ENCODE data around the gene GPSM1. TPM values are rescaled to one million over a fixed set of nuclear protein-coding genes. Genes with fewer than 3 reads are reported as not detected.
A peak's percentile ranks its signal among the peaks of the same experiment; 100 is the strongest.

The GPSM1 gene
- total and polyA plus RNA-seq, 9 of the 15 experiments (the other 6 are each of a cell fraction or from before 2014, with no cell fraction given), result 0.04 to 14.2 (median 3.1) TPM

DNA sequence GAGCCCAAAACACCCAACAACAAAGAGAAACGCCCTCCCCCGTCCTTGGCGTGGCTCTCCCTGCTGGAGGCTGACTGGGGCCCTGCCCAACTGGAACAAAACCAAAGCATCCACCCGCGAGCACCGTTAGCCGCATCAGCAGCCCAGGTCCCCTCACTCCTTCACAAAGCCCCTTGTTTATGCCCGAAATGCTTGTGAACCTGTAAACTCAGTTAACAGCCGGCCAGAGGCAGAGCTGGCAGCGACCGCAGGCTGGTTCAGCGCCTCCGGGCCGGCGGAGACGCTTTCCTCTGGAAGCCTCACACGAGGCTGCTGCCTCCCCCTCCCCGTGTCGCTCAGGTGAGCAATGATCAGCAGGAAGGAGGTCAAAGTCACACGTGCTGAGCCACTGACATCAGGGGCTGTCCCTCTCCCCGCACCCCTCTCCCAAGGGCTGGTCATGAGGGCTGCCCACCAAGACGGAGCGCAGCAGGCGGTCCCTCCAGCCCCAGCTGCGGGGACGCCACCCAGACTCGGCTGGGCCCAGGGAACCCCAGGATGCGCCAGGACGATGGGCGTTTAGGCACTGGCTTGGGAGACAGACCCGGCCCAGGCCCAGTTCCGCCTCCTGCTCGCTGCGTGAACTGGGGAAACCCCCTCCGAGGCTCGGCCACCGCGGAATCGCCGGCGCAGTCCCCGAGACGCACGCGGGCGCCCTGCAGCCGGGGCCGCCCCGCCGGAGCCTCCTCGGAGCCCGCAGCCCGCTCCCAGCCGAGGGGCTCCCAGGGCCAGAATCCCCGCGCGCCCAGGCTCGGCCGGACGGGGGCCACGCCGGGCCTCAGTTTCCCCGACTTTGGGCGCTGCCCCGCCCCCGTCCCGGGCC, 72.1 kb downstream of the GPSM1 start (continued):
- TF ChIP-seq, protein P1, sequence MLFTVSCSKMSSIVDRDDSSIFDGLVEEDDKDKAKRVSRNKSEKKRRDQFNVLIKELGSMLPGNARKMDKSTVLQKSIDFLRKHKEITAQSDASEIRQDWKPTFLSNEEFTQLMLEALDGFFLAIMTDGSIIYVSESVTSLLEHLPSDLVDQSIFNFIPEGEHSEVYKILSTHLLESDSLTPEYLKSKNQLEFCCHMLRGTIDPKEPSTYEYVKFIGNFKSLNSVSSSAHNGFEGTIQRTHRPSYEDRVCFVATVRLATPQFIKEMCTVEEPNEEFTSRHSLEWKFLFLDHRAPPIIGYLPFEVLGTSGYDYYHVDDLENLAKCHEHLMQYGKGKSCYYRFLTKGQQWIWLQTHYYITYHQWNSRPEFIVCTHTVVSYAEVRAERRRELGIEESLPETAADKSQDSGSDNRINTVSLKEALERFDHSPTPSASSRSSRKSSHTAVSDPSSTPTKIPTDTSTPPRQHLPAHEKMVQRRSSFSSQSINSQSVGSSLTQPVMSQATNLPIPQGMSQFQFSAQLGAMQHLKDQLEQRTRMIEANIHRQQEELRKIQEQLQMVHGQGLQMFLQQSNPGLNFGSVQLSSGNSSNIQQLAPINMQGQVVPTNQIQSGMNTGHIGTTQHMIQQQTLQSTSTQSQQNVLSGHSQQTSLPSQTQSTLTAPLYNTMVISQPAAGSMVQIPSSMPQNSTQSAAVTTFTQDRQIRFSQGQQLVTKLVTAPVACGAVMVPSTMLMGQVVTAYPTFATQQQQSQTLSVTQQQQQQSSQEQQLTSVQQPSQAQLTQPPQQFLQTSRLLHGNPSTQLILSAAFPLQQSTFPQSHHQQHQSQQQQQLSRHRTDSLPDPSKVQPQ (CRISPR knock-in tag; IDR thresholded peaks at IDR 0.05; ENCODE audit: borderline replicate concordance), result no peak
- TF ChIP-seq MCM5 (IDR thresholded peaks at IDR 0.05; ENCODE audit: low read depth) (no peak), MAFG (tag; conservative IDR thresholded peaks at IDR 0.05) (no peak), SRSF1 (IDR thresholded peaks at IDR 0.05; ENCODE audit: low read depth, low read length) (no peak), BDP1 (IDR thresholded peaks at IDR 0.05; ENCODE audit: insufficient read depth, insufficient read length) (no peak), DDX20 (tag; IDR thresholded peaks at IDR 0.05; ENCODE audit: low read depth) (no peak), SMARCC2 (IDR thresholded peaks at IDR 0.05; ENCODE audit: low read depth) (no peak), MEIS2 (IDR thresholded peaks at IDR 0.05; ENCODE audit: partially characterized antibody) (no peak), MED1 (CRISPR knock-in tag; IDR thresholded peaks at IDR 0.05; ENCODE audit: borderline replicate concordance) (no peak), BRD4 (IDR thresholded peaks at IDR 0.05) (no peak), CCNT2 (IDR thresholded peaks at IDR 0.05; ENCODE audit: borderline replicate concordance, extremely low read depth, insufficient read length, low read depth, low read length) (no peak), ZNF24 (IDR thresholded peaks at IDR 0.05) (no peak), TEAD1 (CRISPR knock-in tag; IDR thresholded peaks at IDR 0.05) (peak in 1 of 2 experiments; percentile 65; a peak in 1 of 4 replicates)
- TF ChIP-seq, protein P2, sequence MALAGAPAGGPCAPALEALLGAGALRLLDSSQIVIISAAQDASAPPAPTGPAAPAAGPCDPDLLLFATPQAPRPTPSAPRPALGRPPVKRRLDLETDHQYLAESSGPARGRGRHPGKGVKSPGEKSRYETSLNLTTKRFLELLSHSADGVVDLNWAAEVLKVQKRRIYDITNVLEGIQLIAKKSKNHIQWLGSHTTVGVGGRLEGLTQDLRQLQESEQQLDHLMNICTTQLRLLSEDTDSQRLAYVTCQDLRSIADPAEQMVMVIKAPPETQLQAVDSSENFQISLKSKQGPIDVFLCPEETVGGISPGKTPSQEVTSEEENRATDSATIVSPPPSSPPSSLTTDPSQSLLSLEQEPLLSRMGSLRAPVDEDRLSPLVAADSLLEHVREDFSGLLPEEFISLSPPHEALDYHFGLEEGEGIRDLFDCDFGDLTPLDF (CRISPR knock-in tag; IDR thresholded peaks at IDR 0.05), result no peak
- TF ChIP-seq, protein P3, sequence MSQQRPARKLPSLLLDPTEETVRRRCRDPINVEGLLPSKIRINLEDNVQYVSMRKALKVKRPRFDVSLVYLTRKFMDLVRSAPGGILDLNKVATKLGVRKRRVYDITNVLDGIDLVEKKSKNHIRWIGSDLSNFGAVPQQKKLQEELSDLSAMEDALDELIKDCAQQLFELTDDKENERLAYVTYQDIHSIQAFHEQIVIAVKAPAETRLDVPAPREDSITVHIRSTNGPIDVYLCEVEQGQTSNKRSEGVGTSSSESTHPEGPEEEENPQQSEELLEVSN (IDR thresholded peaks at IDR 0.05; ENCODE audit: borderline replicate concordance in 1 of 2, extremely low read depth in 1 of 2, insufficient read depth in 1 of 2, insufficient read length in 1 of 2, low read depth in 1 of 2, low read length in 1 of 2, poor library complexity in 1 of 2, severe bottlenecking in 1 of 2), result peak in 1 of 2 experiments; percentile 15
- TF ChIP-seq, protein P4, sequence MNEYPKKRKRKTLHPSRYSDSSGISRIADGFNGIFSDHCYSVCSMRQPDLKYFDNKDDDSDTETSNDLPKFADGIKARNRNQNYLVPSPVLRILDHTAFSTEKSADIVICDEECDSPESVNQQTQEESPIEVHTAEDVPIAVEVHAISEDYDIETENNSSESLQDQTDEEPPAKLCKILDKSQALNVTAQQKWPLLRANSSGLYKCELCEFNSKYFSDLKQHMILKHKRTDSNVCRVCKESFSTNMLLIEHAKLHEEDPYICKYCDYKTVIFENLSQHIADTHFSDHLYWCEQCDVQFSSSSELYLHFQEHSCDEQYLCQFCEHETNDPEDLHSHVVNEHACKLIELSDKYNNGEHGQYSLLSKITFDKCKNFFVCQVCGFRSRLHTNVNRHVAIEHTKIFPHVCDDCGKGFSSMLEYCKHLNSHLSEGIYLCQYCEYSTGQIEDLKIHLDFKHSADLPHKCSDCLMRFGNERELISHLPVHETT (CRISPR knock-in tag; conservative IDR thresholded peaks at IDR 0.05 in 1 of 2, IDR thresholded peaks at IDR 0.05 in 1 of 2), result 0 out of 4 replicates have a peak, but pooled peaks of 1 of the 2 experiments have one; percentile 42
- TF ChIP-seq, protein P5, sequence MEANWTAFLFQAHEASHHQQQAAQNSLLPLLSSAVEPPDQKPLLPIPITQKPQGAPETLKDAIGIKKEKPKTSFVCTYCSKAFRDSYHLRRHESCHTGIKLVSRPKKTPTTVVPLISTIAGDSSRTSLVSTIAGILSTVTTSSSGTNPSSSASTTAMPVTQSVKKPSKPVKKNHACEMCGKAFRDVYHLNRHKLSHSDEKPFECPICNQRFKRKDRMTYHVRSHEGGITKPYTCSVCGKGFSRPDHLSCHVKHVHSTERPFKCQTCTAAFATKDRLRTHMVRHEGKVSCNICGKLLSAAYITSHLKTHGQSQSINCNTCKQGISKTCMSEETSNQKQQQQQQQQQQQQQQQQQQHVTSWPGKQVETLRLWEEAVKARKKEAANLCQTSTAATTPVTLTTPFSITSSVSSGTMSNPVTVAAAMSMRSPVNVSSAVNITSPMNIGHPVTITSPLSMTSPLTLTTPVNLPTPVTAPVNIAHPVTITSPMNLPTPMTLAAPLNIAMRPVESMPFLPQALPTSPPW (CRISPR knock-in tag; IDR thresholded peaks at IDR 0.05), result no peak

Data from K562 (cell line).